Mesothelial cell of epicardium (in vitro differentiated cells): Measurements from ENCODE around the gene SNAPC4. TPM values are rescaled to one million over a fixed set of nuclear protein-coding genes. Genes with fewer than 3 reads are reported as not detected.

Source experiments
- DNase-seq, 2 experiments: peaks; one replicate each; pipeline ENCODE4 v3.0.0; 2021; ENCODE audit warnings: low spot score in 2 of 2; ENCODE audit not compliant: unreplicated experiment in 2 of 2
- H3K27ac Mint-ChIP-seq: 2 replicates; pipeline ENCODE4 v1.8.0; 2021; ENCODE audit warnings: mixed read lengths
- H3K27me3 Mint-ChIP-seq: 2 replicates; pipeline ENCODE4 v1.8.0; 2021; ENCODE audit warnings: low read depth, mixed read lengths
- H3K36me3 Mint-ChIP-seq: 2 replicates; pipeline ENCODE4 v1.8.0; 2021; ENCODE audit warnings: mixed read lengths
- H3K4me1 Mint-ChIP-seq: 2 replicates; pipeline ENCODE4 v1.8.0; 2021; ENCODE audit warnings: mixed read lengths
- H3K4me3 Mint-ChIP-seq: 2 replicates; pipeline ENCODE4 v1.8.0; 2021; ENCODE audit warnings: mild to moderate bottlenecking, moderate library complexity, mixed read lengths
- H3K9me3 Mint-ChIP-seq: 2 replicates; pipeline ENCODE4 v1.8.0; 2021; ENCODE audit warnings: mixed read lengths
- CTCF ChIP-seq: fragments of 200-600 bp; sonication (generic); IDR thresholded peaks from one replicate; pipeline ENCODE4 v1.5.0; 2021; ENCODE audit warnings: antibody characterized with exemption; ENCODE audit not compliant: unreplicated experiment
- total RNA-seq: library from RNA; stranded (reverse); gene quantifications from 3 replicates; pipeline ENCODE4 v1.2.1, GENCODE V29; 2021

SNAPC4 gene
- total RNA-seq, 1 donor from 2014 or later = 18.2 TPM

- no peaks in the 10 kb centered on the region for H3K9me3 Mint-ChIP-seq
- H3K27ac Mint-ChIP-seq = no peak overlapping the region
- no peak for DNase-seq
- peaks cover 33% of the 10 kb centered on the region for H3K36me3 Mint-ChIP-seq
- no peak for TF ChIP-seq CTCF
- H3K4me1 Mint-ChIP-seq = no peaks in the 10 kb centered on the region
- H3K4me3 Mint-ChIP-seq = no peak overlapping the region
- no peaks in the 10 kb centered on the region for H3K27me3 Mint-ChIP-seq
These were observed 18.5 kb upstream of the SNAPC4 start for GRCh38 chr9:136418182-136419091.

GRCh38 chr9:136416914-136417313, 16.9 kb upstream of the SNAPC4 start:
- no peak for DNase-seq
- Mint-ChIP-seq H3K4me1 (peaks cover 4% of the 10 kb centered on the region), H3K4me3 (no peak overlapping the region), H3K36me3 (peaks cover 33% of the 10 kb centered on the region), H3K27me3 (no peaks in the 10 kb centered on the region), H3K27ac (no peak overlapping the region), H3K9me3 (no peaks in the 10 kb centered on the region)
- no peak for TF ChIP-seq CTCF

GRCh38 chr9:136416427-136416826, 16.5 kb upstream of the SNAPC4 start:
- TF ChIP-seq CTCF = no peak
- Mint-ChIP-seq H3K4me3 (no peak overlapping the region), H3K27ac (no peak overlapping the region), H3K27me3 (no peaks in the 10 kb centered on the region), H3K9me3 (no peaks in the 10 kb centered on the region), H3K4me1 (peaks cover 9% of the 10 kb centered on the region), H3K36me3 (peaks cover 33% of the 10 kb centered on the region)
- no peak for DNase-seq

- Mint-ChIP-seq H3K36me3 (peaks cover 27% of the 10 kb centered on the region), H3K27ac (no peak overlapping the region), H3K4me3 (no peak overlapping the region), H3K27me3 (no peaks in the 10 kb centered on the region), H3K9me3 (no peaks in the 10 kb centered on the region), H3K4me1 (peaks cover 28% of the 10 kb centered on the region)
- no peak for DNase-seq
- no peak for TF ChIP-seq CTCF
These were observed 13.0 kb upstream of the SNAPC4 start for GRCh38 chr9:136412962-136413361.

GRCh38 chr9:136411378-136411777, 11.4 kb upstream of the SNAPC4 start:
- no peak for TF ChIP-seq CTCF
- Mint-ChIP-seq H3K9me3 (no peaks in the 10 kb centered on the region), H3K36me3 (peaks cover 29% of the 10 kb centered on the region), H3K4me3 (peak overlapping the region; percentile 90), H3K27ac (peak overlapping the region; percentile 96), H3K27me3 (no peaks in the 10 kb centered on the region), H3K4me1 (peaks cover 30% of the 10 kb centered on the region)
- DNase-seq = no peak
